ENCODE measurements around the gene MYH11.
"Not testable (repeated sequence)": the region's sequence is repeated elsewhere in the genome, so short reads cannot be mapped to it uniquely, and the experiment has no call there.

MYH11 gene

GRCh38 chr16:15703029-15703736, 153.6 kb downstream of the MYH11 start:
- no peak for DNase-seq

- DNase-seq = no peak
Measured at GRCh38 chr16:15701975-15702970, 154.6 kb downstream of the MYH11 start.

DNA sequence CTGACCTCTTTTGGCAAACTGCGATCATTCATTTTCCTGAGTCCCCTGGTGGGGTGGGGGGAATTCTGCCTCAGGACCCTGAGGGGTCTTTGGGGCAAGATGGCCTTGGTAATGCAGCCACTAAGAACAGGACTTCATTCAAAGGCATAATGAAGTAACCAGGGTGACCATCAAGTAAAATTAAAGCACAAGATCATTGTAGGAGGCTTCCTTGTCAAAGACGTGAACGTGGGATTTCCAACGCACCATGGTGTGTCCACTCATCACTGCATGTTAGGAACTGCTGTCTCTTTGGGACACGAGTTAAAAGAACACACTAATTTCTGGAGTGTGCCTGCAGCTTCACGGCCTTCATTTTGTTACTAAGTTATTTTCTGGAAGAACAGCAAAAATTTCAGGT, 155.5 kb downstream of the MYH11 start:
- DNase-seq = no peak

GRCh38 chr16:15699819-15700218, 157.0 kb downstream of the MYH11 start:
- DNase-seq = no peak

DNA sequence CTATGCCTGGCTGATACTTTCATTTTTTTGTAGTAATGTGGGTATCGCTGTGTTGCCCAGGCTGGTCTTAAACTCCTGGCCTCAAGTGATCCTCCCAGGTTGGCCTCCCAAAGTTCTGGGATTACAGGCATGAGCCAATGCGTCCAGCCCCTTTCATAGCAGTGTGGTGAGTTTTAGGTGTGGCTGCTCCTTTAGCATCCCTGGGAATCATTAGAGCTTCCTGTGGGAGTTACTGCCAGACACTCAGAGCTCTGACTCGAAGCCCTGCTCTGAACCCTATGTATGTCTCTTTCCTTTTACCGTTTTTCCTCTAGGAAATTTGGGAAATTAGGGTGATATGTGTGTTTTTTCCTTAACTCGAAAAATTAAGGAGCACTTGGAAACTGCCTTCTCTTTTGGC, 162.3 kb downstream of the MYH11 start:
- no peak for DNase-seq

- DNase-seq = not testable (repeated sequence)
Measured at GRCh38 chr16:15692508-15692907, 164.3 kb downstream of the MYH11 start.

- DNase-seq = no peak
Measured at GRCh38 chr16:15691046-15691445, 165.8 kb downstream of the MYH11 start.

DNA sequence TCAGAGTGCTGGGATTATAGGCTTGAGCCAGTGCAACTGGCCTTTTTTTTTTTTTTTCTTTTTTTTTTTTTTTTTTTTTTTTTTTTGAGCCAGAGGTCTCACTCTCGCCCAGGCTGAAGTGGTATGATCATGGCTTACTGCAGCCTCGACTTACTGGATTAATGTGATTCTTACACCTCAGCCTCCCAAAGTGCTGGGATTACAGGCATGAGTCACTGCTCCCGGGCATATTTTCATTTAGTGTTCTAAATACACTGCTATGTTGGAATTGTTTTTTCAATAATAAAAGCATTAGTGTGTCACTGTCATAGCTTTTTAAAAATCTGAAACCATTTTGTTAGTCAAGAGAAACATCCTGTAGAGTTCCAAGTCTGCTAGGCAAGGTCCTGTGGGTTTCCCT, 166.5 kb downstream of the MYH11 start:
- DNase-seq = no peak

- no peak for DNase-seq
Measured at GRCh38 chr16:15689290-15689689, 167.5 kb downstream of the MYH11 start.

- no peak for DNase-seq
Measured at GRCh38 chr16:15686287-15686686, 170.5 kb downstream of the MYH11 start.

GRCh38 chr16:15682105-15682570, 174.7 kb downstream of the MYH11 start:
- DNase-seq = no peak

DNA sequence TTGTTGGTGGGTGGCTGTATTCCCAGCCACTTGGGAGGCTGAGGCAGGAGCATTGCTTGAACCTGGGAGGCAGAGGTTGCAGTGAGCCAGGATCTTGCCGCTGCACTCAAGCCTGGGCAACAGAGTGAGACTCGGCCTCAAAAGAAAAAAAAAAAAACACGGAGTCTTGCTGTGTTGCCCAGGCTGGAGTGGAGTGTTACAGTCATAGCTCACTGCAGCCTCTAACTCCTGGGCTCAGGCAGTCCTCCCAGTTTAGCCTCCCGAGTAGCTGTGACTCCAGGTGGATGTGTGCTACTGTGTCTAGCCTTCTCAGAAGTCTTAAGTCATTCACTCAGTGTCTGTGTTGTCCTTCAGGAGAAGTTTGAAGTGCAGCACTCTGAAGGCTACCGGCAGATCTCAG, 179.4 kb downstream of the MYH11 start:
- DNase-seq = no peak

- no peak for DNase-seq
Measured at GRCh38 chr16:15676506-15676905, 180.3 kb downstream of the MYH11 start.

- no peak for DNase-seq
Measured at GRCh38 chr16:15674571-15674970, 182.3 kb downstream of the MYH11 start.

DNA sequence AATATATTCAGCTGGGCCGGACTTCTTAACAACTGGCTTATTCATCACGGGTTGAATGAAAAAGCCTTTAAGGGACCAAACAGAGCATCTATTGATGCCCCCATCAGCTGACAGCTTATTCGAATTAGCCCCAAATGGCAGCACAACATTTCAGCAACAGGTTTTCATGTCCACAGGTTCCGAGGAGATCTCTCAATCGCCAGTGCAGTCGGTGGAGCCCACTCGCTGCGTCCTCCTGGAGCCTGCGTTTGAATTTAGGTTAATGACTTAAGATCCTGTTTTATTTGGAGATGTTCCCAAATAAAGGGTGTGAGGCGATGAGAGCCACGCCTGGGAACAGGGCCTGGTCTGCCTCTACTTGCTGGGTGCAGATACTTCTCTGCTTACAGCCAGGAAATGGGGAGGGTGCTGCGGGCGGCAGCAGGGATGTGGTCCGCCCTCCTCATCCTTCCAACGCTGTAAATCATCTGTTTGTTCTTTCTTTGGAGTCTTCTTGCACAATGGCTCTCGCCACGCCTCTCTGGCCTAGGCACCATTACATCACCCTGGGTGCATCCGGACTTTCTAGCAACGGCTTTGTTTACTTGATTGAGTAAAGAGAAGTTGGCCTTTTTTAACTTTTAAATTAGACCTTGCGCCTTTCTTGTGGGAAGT, 184.2 kb downstream of the MYH11 start:
- peak; percentile 45 to 58 for DNase-seq

DNA sequence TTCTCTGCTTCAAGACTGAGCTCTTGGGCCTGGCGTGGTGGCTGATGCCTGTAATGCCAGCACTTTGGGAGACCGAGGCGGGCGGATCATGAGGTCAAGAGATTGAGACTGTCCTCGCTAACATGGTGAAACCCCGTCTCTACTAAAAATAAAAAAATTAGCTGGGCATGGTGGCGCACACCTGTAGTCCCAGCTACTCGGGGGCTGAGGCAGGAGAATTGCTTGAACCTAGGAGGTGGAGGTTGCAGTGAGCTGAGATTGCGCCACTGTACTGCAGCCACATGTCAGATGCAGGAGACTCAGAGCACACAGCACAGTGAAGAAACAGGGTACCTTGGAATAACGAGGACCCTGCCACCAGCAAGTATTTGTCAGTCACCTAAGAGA, 184.7 kb downstream of the MYH11 start:
- not testable (repeated sequence) for DNase-seq

GRCh38 chr16:15671530-15672117, 185.2 kb downstream of the MYH11 start:
- DNase-seq = no peak

DNA sequence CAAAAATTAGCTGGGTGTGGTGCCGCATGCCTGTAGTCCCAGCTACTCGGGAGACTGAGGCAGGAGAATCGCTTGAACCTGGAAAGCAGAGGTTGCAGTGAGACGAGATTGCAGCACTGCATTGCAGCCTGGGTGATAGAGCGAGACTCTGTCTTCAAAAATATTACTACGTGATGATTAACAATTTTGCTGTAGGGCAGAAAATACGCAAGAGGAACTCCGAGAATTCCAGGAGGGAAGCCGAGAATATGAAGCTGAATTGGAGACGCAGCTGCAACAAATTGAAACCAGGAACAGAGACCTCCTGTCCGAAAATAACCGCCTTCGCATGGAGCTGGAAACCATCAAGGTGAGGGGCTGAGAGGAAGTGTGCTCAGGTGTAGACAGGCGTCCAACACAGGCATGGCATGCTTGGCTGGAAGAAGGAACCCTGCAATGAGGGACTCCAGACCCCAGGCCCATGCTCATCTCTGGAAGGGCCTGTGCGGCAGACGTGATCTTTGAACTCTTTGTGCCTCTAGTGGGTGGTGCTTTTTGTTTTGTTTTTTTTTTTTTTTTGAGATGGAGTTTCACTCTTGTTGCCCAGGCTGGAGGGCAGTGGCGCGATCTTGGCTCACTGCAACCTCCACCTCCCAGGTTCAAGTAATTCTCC, 189.6 kb downstream of the MYH11 start:
- DNase-seq = no peak

DNA sequence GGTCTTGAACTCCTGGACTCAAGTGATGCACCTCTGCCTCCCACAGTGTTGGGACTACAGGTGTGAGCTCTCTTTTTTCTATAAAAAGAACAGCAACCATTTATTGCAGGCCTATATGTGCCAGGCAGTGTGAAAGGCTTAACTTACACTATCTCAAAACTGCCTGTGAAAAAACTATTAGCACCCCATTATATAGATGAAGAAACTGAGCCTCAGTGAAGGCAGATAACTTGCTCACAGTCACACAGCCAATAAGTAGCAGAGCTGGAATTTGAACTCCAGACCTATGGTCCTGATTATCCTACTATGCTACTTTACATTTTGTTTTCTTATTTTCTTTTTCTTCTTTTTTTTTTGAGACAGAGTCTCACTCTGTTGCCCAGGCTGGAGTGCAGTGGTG, 191.7 kb downstream of the MYH11 start:
- no peak for DNase-seq

- DNase-seq = no peak
Measured at GRCh38 chr16:15660203-15660601, 196.6 kb downstream of the MYH11 start.

DNA sequence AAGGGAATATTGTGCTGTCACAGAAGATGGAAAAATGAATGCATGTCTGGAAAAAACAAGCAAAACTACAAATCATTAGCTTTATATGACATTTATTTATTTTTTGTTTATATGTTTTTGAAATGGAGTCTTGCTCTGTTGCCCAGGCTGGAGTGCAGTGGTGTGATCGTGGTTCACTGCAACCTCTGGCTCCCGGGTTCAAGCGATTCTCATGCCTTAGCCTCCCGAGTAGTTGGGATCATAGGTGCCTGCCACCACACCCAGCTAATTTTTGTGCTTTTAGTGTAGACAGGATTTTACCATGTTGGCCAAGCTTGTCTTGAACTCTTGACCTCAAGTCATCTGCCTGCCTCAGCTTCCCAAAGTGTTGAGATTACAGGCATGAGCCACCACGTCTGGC, 198.3 kb downstream of the MYH11 start:
- DNase-seq = no peak

DNA sequence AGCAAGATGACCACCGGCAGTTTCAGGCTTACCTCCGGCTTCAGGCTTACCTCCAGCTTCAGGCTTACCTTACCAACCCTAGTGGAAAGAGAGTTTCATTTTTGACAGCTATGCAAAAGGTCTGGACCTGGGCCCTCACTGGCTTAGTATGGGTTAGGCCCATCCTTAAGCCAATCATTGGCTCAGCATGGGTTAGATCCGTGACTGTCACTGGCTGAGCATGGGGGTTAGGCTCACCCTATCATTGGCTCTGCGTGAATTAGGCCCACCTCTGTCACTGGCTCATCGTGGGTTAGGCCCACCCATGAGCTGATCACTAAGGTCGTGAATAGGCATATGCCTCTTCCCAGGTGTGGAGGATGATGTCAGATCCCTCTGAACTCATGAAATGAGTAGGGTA, 198.7 kb downstream of the MYH11 start:
- DNase-seq = no peak

Measured in SHP77 (cell line).